HCT116 (cell line): ENCODE results near the gene SEMA5A. TPM values are rescaled to one million over a fixed set of nuclear protein-coding genes. Genes with fewer than 3 reads are reported as not detected.

ENCODE experiments used
- ATAC-seq: fragments of 200-7000 bp; cut with Tn5 transposase; 2 replicates; pipeline ENCODE4 v1.9.1; 2020; ENCODE audit warnings: mild to moderate bottlenecking, moderate library complexity
- BruUV-seq: library from RNA; stranded (reverse); fragments of 400-500 nt; replicated peaks from 2 replicates; lab custom pipeline; 2021; lab: Mats Ljungman, UMichigan
- CTCF ChIA-PET: fragments of 300-600 bp; sonication (Branson Sonifier 250); formaldehyde crosslinking; loops from one replicate; lab custom pipeline; 2021; ENCODE audit warnings: antibody characterized with exemption; lab: Charles Lee
- POLR2A ChIA-PET: fragments of 300-600, 350-600 bp; sonication (Branson Sonifier 250); formaldehyde crosslinking; loops from one replicate; lab custom pipeline; 2021; ENCODE audit warnings: antibody characterized with exemption; lab: Charles Lee
- RAD21 ChIA-PET, 2 experiments: fragments of 300-600 bp; sonication (Branson Sonifier 250); formaldehyde crosslinking; loops; one replicate each; lab custom pipeline; 2023; ENCODE audit warnings: low total read pairs in 2 of 2; ENCODE audit not compliant: uncharacterized antibody in 2 of 2, unreplicated experiment in 2 of 2, low non-redundant PET in 1 of 2; lab: Charles Lee
- DNase-seq: peaks from one replicate; pipeline ENCODE4 v3.0.0-alpha.2; 2010; ENCODE audit warnings: low read depth, low spot score
- H2AFZ ChIP-seq: fragments of 200-600 bp; shearing (Covaris generic), sonication (generic); 2 replicates; pipeline ENCODE4 v1.6.1; 2017; ENCODE audit warnings: low read depth, mixed run types, mixed read lengths, antibody characterized with exemption, low read length; ENCODE audit not compliant: poor library complexity, severe bottlenecking
- H3K27ac ChIP-seq: 2 replicates; pipeline ENCODE4 v1.5.1; 2012; ENCODE audit warnings: low read depth, low read length
- H3K27me3 ChIP-seq: fragments of 200-600 bp; sonication (generic); 2 replicates; pipeline ENCODE4 v1.6.1; 2016; ENCODE audit warnings: mixed run types, low read length, mixed read lengths; ENCODE audit not compliant: insufficient read depth
- H3K36me3 ChIP-seq, 2 experiments: fragments of 200-500 bp in 1 of 2; fragments of 200-600 bp in 1 of 2; sonication (Bioruptor generic) in 1 of 2; sonication (generic) in 1 of 2; 2 replicates each; pipeline versions ENCODE4 v1.5.1 to v1.6.1; 2014 to 2016; ENCODE audit warnings: low read length in 2 of 2, inconsistent platforms in 1 of 2, mixed read lengths in 1 of 2, mixed run types in 1 of 2; ENCODE audit not compliant: insufficient read depth in 2 of 2, control insufficient read depth in 1 of 2
- H3K4me1 ChIP-seq, 2 experiments: fragments of 200-600 bp in 1 of 2; sonication (generic) in 1 of 2; 2 replicates each; pipeline versions ENCODE4 v1.5.1 to v1.6.1; 2012 to 2017; ENCODE audit warnings: low read length in 2 of 2, inconsistent platforms in 1 of 2, mild to moderate bottlenecking in 1 of 2, mixed read lengths in 1 of 2, mixed run types in 1 of 2, moderate library complexity in 1 of 2; ENCODE audit not compliant: insufficient read depth in 2 of 2, control insufficient read depth in 1 of 2
- H3K4me2 ChIP-seq: fragments of 200-600 bp; sonication (generic); 2 replicates; pipeline ENCODE4 v1.6.1; 2017; ENCODE audit warnings: mixed run types, low read length, mixed read lengths
- H3K4me3 ChIP-seq, 2 experiments: fragments of 200-600 bp in 1 of 2; sonication (generic) in 1 of 2; replicated peaks in 1 of 2; 2 replicates each; pipeline ENCODE4 v1.5.1; 2011 to 2016; ENCODE audit warnings: low read length in 2 of 2, control low read depth in 1 of 2, low read depth in 1 of 2, mild to moderate bottlenecking in 1 of 2, mixed read lengths in 1 of 2, mixed run types in 1 of 2
- H3K79me2 ChIP-seq: fragments of 200-600 bp; sonication (generic); 2 replicates; pipeline ENCODE4 v1.6.1; 2017; ENCODE audit warnings: mild to moderate bottlenecking, mixed run types, low read length, moderate library complexity, mixed read lengths; ENCODE audit not compliant: insufficient read depth
- H3K9ac ChIP-seq: fragments of 200-600 bp; sonication (generic); 2 replicates; pipeline ENCODE4 v1.6.1; 2016; ENCODE audit warnings: low read length, mixed read lengths
- H3K9me2 ChIP-seq: fragments of 200-600 bp; sonication (generic), shearing (Covaris generic); 2 replicates; pipeline ENCODE4 v1.6.1; 2017; ENCODE audit warnings: mixed run types, mild to moderate bottlenecking, moderate library complexity; ENCODE audit not compliant: insufficient read depth
- H3K9me3 ChIP-seq, 2 experiments: fragments of 200-500 bp in 1 of 2; fragments of 200-600 bp in 1 of 2; sonication (Bioruptor generic) in 1 of 2; sonication (generic) in 1 of 2; 2 replicates each; pipeline ENCODE4 v1.6.1; 2014 to 2017; ENCODE audit warnings: low read length in 2 of 2, mixed read lengths in 2 of 2, inconsistent platforms in 1 of 2, low read depth in 1 of 2, mild to moderate bottlenecking in 1 of 2, mixed run types in 1 of 2, moderate library complexity in 1 of 2; ENCODE audit not compliant: control insufficient read depth in 1 of 2, insufficient read depth in 1 of 2
- H4K20me1 ChIP-seq: fragments of 200-600 bp; sonication (generic), shearing (Covaris generic); 2 replicates; pipeline ENCODE4 v1.6.1; 2017; ENCODE audit warnings: mixed run types, mild to moderate bottlenecking, moderate library complexity; ENCODE audit not compliant: insufficient read depth
- CEBPB ChIP-seq: IDR thresholded peaks from 2 replicates; pipeline ENCODE4 v1.6.1; 2012; ENCODE audit warnings: low read depth
- EGR1 ChIP-seq: IDR thresholded peaks from 2 replicates; pipeline ENCODE4 v1.6.1; 2012; ENCODE audit warnings: low read depth
- ELF1 ChIP-seq: IDR thresholded peaks from 2 replicates; pipeline ENCODE4 v1.6.1; 2012; ENCODE audit warnings: low read depth, borderline replicate concordance
- EZH2 ChIP-seq: fragments of 200-600 bp; sonication (generic); IDR thresholded peaks from 2 replicates; pipeline ENCODE4 v1.6.1; 2017; ENCODE audit warnings: antibody characterized with exemption, mixed run types
- FOSL1 ChIP-seq: IDR thresholded peaks from 2 replicates; pipeline ENCODE4 v1.6.1; 2012; ENCODE audit warnings: low read depth
- JUND ChIP-seq: IDR thresholded peaks from 2 replicates; pipeline ENCODE4 v1.6.1; 2012
- MAX ChIP-seq: IDR thresholded peaks from 2 replicates; pipeline ENCODE4 v1.6.1; 2012
- POLR2A ChIP-seq: IDR thresholded peaks from 2 replicates; pipeline ENCODE4 v1.7.0; 2011; ENCODE audit warnings: borderline replicate concordance; ENCODE audit not compliant: insufficient read depth, insufficient read length; ENCODE audit errors: extremely low read depth
- REST ChIP-seq: IDR thresholded peaks from 2 replicates; pipeline ENCODE4 v1.6.1; 2012; ENCODE audit warnings: low read depth
- SIN3A ChIP-seq: IDR thresholded peaks from 2 replicates; pipeline ENCODE4 v1.6.1; 2012; ENCODE audit warnings: low read depth
- SP1 ChIP-seq: IDR thresholded peaks from 2 replicates; pipeline ENCODE4 v1.6.1; 2012; ENCODE audit warnings: low read depth
- SRF ChIP-seq: IDR thresholded peaks from 2 replicates; pipeline ENCODE4 v1.6.1; 2012; ENCODE audit warnings: low read depth
- YY1 ChIP-seq: IDR thresholded peaks from 2 replicates; pipeline ENCODE4 v1.6.1; 2011; ENCODE audit warnings: low read length, low read depth, moderate library complexity, mild to moderate bottlenecking; ENCODE audit not compliant: insufficient replicate concordance; ENCODE audit errors: extremely low read depth
- ZBTB33 ChIP-seq: IDR thresholded peaks from 2 replicates; pipeline ENCODE4 v1.6.1; 2011; ENCODE audit warnings: mild to moderate bottlenecking, low read length, moderate library complexity; ENCODE audit not compliant: insufficient replicate concordance; ENCODE audit errors: extremely low read depth
- ZFX ChIP-seq: fragments of 450-650 bp; IDR thresholded peaks from 2 replicates; pipeline ENCODE4 v1.6.1; 2017
- ZNF274 ChIP-seq: fragments of 200-500 bp; sonication (Bioruptor generic); IDR thresholded peaks from 2 replicates; pipeline ENCODE4 v1.6.1; 2014; ENCODE audit warnings: mild to moderate bottlenecking, low read depth, low read length, inconsistent platforms
- intact Hi-C: fragments of 100-400 bp; cut with micrococcal nuclease; formaldehyde crosslinking; loops from 2 replicates; pipeline ENCODE4 v1.10.0; 2022
- total RNA-seq: library from RNA; stranded (reverse); gene quantifications from one replicate; pipeline ENCODE4 v1.2.1, GENCODE V29; 2021; ENCODE audit not compliant: unreplicated experiment
- TF ChIP-seq, protein P1 (sequence below), 3 experiments: fragments of 200-600 bp in 1 of 3; sonication (generic) in 1 of 3; IDR thresholded peaks in 2 of 3; conservative IDR thresholded peaks in 1 of 3; 2 replicates each; pipeline ENCODE4 v1.5.1; 2012 to 2017; ENCODE audit warnings: low read depth in 2 of 3, low read length in 2 of 3, antibody characterized with exemption in 1 of 3, borderline replicate concordance in 1 of 3, control low read depth in 1 of 3, mild to moderate bottlenecking in 1 of 3, mixed read lengths in 1 of 3, mixed run types in 1 of 3, moderate library complexity in 1 of 3; ENCODE audit not compliant: insufficient read depth in 1 of 3

The SEMA5A gene
- total RNA-seq, 1 experiment from 2014 or later = 0.02 TPM

DNA sequence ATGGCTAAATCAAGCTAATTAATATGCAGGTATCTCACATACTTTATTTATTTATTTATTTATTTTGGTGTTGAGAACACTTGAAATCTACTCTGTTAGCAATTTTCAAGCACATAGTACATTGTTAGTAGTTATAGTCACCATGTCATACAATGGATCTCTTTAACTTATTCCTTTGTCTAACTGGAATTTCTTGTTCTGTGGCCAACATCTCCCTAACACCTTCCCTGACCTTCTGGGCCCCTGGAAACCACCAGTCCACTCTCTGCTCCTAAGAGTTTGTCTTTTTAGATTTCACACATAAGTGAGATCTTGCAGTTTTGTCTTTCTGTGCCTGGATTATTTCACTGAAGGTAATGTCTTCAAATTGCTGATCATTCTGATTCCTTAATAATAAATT lies 229.1 kb downstream of the SEMA5A start (continued):
- TF ChIP-seq SRF (no peak), JUND (no peak), POLR2A (no peak)

GRCh38 chr5:9316041-9316440 lies 229.8 kb downstream of the SEMA5A start:
- H2AFZ ChIP-seq = no peak overlapping the region
- no peaks in the 10 kb centered on the region for H4K20me1 ChIP-seq
- no peaks in the 10 kb centered on the region for H3K79me2 ChIP-seq
- RAD21 ChIA-PET = no interaction called here
- no peaks in the 10 kb centered on the region for H3K4me1 ChIP-seq
- no peaks in the 10 kb centered on the region for H3K9me2 ChIP-seq
- POLR2A ChIA-PET = no interaction called here
- ATAC-seq (no peak), DNase-seq (no peak)
- TF ChIP-seq REST = no peak
- no peak for TF ChIP-seq SRF
- no peak for TF ChIP-seq ZNF274
- no peak for TF ChIP-seq SP1
- no peak for TF ChIP-seq ELF1
- TF ChIP-seq EGR1 = no peak
- no peak for TF ChIP-seq CEBPB
- TF ChIP-seq EZH2 = no peak
- no peak for TF ChIP-seq FOSL1
- no peak for TF ChIP-seq YY1
- TF ChIP-seq JUND = no peak
- no peak for TF ChIP-seq SIN3A
- no peak for TF ChIP-seq ZFX
- no peak for TF ChIP-seq MAX
- TF ChIP-seq ZBTB33 = no peak
- TF ChIP-seq, protein P1, sequence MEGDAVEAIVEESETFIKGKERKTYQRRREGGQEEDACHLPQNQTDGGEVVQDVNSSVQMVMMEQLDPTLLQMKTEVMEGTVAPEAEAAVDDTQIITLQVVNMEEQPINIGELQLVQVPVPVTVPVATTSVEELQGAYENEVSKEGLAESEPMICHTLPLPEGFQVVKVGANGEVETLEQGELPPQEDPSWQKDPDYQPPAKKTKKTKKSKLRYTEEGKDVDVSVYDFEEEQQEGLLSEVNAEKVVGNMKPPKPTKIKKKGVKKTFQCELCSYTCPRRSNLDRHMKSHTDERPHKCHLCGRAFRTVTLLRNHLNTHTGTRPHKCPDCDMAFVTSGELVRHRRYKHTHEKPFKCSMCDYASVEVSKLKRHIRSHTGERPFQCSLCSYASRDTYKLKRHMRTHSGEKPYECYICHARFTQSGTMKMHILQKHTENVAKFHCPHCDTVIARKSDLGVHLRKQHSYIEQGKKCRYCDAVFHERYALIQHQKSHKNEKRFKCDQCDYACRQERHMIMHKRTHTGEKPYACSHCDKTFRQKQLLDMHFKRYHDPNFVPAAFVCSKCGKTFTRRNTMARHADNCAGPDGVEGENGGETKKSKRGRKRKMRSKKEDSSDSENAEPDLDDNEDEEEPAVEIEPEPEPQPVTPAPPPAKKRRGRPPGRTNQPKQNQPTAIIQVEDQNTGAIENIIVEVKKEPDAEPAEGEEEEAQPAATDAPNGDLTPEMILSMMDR (IDR thresholded peaks at IDR 0.05 in 2 of 3, conservative IDR thresholded peaks at IDR 0.05 in 1 of 3; ENCODE audit: borderline replicate concordance in 1 of 3, insufficient read depth in 1 of 3, low read depth in 2 of 3, low read length in 2 of 3) = no peak
- no peak overlapping the region for H3K27ac ChIP-seq
- H3K4me3 ChIP-seq = no peak overlapping the region
- intact Hi-C loops = no loop called here
- no peak overlapping the region for H3K9ac ChIP-seq
- H3K27me3 ChIP-seq = no peaks in the 10 kb centered on the region
- no TSS peak for BruUV-seq
- CTCF ChIA-PET = no interaction called here
- no peaks in the 10 kb centered on the region for H3K36me3 ChIP-seq
- H3K9me3 ChIP-seq = peaks cover 5 to 9% of the 10 kb centered on the region in 2 experiments; a peak in 2 of 4 replicates
- no peak overlapping the region for H3K4me2 ChIP-seq
